Activated T-cell treated with anti-CD3 and anti-CD28 coated beads, Interleukin-2, amount 50 U/mL, for 4 hours (primary cell): Measurements from ENCODE around the gene CASZ1. TPM values are rescaled to one million over a fixed set of nuclear protein-coding genes. Genes with fewer than 3 reads are reported as not detected.

Experiments
- ATAC-seq, 2 donors: fragments of 200-7000 bp; cut with Tn5 transposase; one replicate each; pipeline ENCODE4 v1.10.0; 2021
- DNase-seq: peaks from one replicate; pipeline ENCODE4 v3.0.0-alpha.2; 2020
- H3K27me3 Mint-ChIP-seq: one replicate; pipeline ENCODE4 v1.8.0; 2021; ENCODE audit warnings: low read depth, mixed read lengths
- H3K36me3 Mint-ChIP-seq: one replicate; pipeline ENCODE4 v1.8.0; 2022; ENCODE audit warnings: mixed read lengths; ENCODE audit not compliant: insufficient read depth
- H3K4me1 Mint-ChIP-seq: one replicate; pipeline ENCODE4 v1.8.0; 2021; ENCODE audit warnings: low read depth, mixed read lengths
- H3K4me3 Mint-ChIP-seq: one replicate; pipeline ENCODE4 v1.8.0; 2021; ENCODE audit warnings: mild to moderate bottlenecking, moderate library complexity, mixed read lengths
- H3K9me3 Mint-ChIP-seq: one replicate; pipeline ENCODE4 v1.8.0; 2021; ENCODE audit warnings: mixed read lengths
- total RNA-seq, 3 donors: library from RNA; stranded (reverse); gene quantifications; one replicate each; pipeline ENCODE4 v1.2.1, GENCODE V29; 2021

Gene CASZ1
- total RNA-seq, 3 donors from 2014 or later: 6.9 to 11.2 (median 8.4) TPM

DNA sequence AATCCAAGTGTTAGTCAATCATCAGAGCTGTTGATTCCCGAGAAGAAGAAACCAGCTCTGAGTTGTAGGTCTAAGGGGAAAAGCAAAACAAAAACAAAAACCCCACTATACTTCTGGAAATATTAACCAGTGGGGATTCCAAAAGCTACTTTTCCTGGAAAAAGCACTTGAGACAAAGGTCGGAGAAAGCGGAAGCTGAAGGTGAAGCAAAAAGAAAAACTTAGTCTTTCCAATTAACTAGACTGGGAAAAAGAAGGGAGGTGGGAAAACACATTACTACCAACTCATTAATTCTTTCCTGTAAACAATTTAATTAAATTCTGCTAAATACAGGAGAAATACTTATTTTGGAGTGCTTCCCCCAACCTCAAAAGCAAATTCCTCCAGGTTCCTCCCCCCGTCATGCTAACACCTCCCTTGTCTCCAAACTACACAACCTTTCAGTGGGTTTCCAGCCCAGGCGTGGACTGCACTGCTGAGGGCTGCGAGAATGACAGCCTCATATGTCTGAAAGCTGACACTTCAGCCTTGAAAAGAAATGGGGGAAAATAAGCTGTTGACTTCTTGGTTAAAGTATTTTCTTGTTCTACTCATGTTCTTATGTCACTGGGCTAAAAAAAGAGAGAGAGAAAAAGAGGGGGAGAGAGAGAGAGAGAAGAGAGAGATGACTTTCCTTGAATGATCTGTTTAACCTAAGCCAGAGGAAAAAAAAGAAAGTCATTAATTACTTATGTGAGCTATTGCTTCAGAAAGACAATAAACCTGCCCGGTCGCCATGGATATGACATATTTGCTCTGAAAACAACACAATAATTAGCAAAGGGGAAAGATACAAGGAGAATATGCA, 5.1 kb downstream of the CASZ1 start:
- DNase-seq: no peak
- peaks cover 15% of the 10 kb centered on the region for H3K4me1 Mint-ChIP-seq
- H3K9me3 Mint-ChIP-seq: no peaks in the 10 kb centered on the region
- H3K4me3 Mint-ChIP-seq: no peak overlapping the region
- peaks cover 38% of the 10 kb centered on the region for H3K27me3 Mint-ChIP-seq
- no peak for ATAC-seq
- H3K36me3 Mint-ChIP-seq: no peaks in the 10 kb centered on the region

DNA sequence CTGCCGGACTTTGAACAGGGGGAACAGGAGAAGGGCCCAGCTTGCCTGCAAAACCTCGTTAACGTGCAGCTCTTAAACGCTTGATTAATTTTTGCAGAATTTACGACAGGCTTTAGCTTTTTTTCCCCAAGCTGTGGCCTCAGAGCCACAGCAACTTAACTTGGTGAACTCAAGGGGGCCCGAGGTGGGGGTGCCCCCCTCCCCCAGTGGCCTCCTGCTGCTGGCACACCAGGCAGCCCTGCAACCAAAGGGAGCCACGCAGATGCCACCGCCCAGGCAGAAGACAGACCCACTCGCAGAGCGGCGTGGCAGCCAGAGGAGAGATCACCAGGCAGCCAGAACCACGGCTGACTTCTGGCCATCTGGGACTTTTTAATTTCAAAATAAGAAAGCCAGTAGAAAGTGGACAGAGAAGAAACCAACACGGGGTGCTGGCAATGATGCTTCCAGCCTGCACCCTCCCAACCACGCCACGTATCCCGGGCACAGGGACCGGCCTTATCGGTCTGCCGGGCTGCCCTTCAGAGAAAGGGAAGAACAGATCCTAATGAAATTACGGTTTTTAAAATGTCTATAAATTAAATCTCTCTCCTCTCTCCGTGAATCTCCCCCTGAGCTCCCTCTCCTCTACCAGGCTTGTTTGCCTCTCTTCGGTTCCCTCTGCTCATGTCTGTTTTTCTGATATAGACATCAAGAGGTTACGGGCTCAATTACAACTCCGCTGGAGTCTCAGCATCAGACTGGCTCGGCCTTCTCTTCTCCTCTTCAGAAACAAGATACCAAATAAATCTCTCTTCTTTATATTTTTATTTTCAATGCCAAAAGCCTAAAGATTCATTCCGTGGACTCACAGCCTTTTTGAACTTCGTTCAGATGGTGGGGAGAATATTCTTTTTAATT, 6.4 kb downstream of the CASZ1 start:
- peaks cover 42% of the 10 kb centered on the region for H3K27me3 Mint-ChIP-seq
- no peaks in the 10 kb centered on the region for H3K9me3 Mint-ChIP-seq
- DNase-seq: no peak
- no peaks in the 10 kb centered on the region for H3K36me3 Mint-ChIP-seq
- H3K4me1 Mint-ChIP-seq: peaks cover 12% of the 10 kb centered on the region
- no peak overlapping the region for H3K4me3 Mint-ChIP-seq
- no peak for ATAC-seq

DNA sequence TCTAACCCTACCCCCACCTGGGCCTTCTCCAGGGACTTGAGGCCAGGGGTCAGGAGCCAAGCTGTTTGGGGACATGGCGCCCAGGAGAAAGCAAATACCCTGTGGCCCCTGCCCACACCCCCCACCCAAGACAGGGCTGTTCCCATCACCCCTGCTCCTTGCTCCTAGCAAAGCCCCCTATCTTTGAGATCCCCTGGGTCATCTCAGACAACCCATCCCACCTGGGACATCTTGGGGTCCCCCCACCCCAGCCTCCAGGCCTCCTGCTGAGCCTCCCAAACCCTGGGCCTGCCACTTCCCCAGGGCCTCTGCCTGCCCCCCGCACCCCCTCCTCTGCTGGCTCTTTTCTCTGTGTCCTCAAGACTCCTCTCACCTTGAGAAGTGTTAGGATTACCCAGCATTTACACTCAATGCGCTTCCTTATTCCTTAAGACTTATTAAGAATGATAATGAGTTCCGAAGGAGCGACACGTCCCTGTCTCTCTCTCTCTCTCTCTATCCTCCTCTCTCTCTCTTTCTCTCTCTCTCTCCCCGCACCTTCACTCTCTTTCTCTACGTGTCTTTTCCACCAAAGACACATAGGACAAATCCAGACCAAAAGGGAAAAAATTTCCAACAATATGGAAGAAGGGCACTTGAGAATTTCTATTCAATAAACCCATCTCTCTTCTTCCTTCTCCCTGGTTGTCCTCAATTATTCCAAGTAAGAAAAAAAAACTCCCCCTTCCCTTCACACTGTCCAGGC, 7.2 kb downstream of the CASZ1 start:
- ATAC-seq: no peak
- H3K9me3 Mint-ChIP-seq: no peaks in the 10 kb centered on the region
- no peaks in the 10 kb centered on the region for H3K36me3 Mint-ChIP-seq
- DNase-seq: no peak
- H3K4me3 Mint-ChIP-seq: no peak overlapping the region
- H3K4me1 Mint-ChIP-seq: peaks cover 7% of the 10 kb centered on the region
- peaks cover 41% of the 10 kb centered on the region for H3K27me3 Mint-ChIP-seq

DNA sequence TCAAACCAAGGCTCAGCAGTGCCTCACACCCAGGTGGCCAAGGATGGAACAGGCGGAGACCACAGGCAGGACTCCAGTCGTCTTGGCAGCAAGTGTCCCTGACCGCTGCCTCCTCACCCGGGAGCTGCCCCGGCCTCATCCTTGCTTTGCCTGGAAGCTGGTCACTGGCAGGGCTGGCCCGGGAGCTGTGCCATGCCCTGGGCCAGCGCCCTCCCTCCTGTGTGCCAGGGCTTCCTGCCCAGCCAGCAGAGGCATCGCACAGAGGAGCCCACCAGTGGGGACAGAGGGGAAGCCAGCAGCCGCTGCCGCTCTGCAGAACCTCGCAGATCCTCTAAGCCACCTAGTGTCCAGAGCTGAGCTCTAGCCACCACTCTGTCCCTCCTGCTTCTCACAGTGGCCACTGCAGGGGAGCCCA, 7.8 kb downstream of the CASZ1 start:
- H3K4me3 Mint-ChIP-seq: no peak overlapping the region
- ATAC-seq: no peak
- peaks cover 4% of the 10 kb centered on the region for H3K4me1 Mint-ChIP-seq

DNA sequence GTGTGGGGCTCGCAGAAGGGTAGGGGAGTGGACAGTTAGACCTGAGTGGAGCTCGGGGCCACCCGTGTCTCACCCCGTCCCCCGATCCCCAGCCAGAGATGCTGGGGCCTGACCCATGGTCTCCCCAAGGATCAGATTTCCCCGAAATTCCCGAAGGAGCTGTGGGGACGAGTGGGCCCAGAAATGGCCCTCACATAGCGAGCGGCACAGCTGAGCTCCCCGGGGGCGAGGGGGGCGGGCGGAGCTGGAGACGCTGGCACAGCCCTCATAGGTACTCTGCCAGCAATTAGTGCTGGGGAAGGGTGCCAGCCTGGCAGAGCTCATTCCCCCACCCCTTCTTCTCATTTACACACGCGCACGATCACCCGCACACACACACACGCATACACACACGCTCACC, 9.2 kb downstream of the CASZ1 start:
- ATAC-seq (no peak), DNase-seq (no peak)
- Mint-ChIP-seq H3K9me3 (no peaks in the 10 kb centered on the region), H3K4me1 (no peaks in the 10 kb centered on the region), H3K27me3 (peaks cover 29% of the 10 kb centered on the region), H3K36me3 (no peaks in the 10 kb centered on the region), H3K4me3 (no peak overlapping the region)

More for the DNA sequence above, 7.8 kb downstream of the CASZ1 start:
- Mint-ChIP-seq H3K9me3 (no peaks in the 10 kb centered on the region), H3K36me3 (no peaks in the 10 kb centered on the region), H3K27me3 (peaks cover 38% of the 10 kb centered on the region)
- DNase-seq: no peak

DNA sequence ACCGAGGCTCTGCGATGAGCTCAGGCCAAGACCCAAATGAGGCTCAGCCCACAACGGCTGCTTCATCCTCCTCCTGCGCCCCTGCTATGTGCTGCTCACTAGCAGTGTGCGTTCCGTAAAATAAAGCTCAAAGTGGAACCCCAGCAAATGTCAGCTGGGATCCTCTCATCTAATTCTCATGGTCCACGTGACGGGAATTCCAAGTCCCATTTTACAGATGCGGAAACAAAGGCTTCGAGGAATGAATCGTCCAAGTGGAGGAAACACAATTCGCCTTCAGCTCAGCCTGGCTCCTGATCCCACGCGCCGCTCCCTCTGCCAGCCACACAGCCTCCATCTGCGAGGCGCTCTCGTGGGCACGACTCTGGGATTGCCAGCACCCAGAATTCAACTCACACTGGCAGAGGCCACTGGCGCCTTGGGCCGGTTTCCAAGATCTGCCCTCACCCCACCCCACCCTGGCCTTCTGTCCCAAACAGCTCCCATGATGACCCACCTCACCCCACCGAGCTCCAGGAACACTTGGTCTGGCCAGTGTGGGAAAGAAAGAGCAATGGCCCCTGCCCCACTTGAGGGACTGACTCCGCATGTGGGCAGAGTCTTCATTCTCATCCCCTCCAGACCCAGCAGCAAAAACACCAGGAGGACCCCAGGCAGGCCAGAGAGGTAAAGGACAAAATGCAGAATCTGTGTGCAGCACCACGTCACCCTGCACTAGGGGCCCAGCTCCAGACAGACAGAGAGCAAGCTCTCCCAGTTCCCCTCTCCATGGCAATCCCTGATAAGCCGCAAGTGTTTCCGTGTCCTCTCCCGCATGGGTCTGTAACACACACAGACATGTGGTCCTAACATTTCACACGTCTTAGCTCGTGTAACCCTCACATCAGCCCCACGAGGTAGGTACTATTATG, 10.5 kb downstream of the CASZ1 start:
- ATAC-seq (no peak), DNase-seq (no peak)
- Mint-ChIP-seq H3K9me3 (no peaks in the 10 kb centered on the region), H3K4me3 (no peak overlapping the region), H3K4me1 (no peaks in the 10 kb centered on the region), H3K27me3 (peaks cover 29% of the 10 kb centered on the region), H3K36me3 (no peaks in the 10 kb centered on the region)

DNA sequence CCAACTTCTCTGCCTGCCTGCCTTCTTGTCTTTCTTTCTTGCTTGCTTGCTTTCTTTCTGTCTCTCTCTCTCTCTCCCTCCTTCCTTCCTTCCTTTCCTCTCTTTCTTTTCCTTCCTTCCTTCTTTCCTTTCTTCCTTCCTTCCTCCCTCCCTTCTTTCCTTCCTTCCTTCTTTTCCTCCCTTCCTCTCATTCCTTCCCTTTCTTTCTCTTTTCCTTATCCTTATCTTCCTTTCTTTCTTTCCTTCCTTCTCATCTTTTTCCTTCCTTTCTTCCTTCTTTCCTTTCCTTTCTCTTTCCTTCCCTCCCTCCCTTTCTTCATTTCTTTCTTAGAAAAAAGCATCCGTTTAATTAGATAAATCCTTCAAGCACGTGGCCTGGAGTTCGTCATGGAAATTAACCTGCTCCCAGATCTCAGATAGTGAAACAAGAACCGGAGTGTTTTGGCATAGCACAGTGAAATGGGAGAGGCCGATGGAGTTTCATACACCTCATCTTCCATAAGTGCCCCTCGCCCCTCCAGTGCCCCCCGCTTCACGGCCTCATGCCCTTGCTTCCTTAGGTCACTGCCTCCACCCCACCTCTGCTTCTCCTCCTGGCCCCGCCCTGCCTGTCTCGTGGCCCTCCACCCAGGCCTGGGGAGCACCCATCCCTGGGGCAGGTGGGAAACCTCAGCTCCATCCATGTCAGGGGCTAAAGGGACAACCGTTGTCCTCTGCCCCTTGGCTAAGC, 11.3 kb downstream of the CASZ1 start:
- H3K9me3 Mint-ChIP-seq: no peaks in the 10 kb centered on the region
- no peaks in the 10 kb centered on the region for H3K4me1 Mint-ChIP-seq
- DNase-seq: no peak
- no peak overlapping the region for H3K4me3 Mint-ChIP-seq
- ATAC-seq: no peak
- H3K27me3 Mint-ChIP-seq: peaks cover 29% of the 10 kb centered on the region
- H3K36me3 Mint-ChIP-seq: no peaks in the 10 kb centered on the region

DNA sequence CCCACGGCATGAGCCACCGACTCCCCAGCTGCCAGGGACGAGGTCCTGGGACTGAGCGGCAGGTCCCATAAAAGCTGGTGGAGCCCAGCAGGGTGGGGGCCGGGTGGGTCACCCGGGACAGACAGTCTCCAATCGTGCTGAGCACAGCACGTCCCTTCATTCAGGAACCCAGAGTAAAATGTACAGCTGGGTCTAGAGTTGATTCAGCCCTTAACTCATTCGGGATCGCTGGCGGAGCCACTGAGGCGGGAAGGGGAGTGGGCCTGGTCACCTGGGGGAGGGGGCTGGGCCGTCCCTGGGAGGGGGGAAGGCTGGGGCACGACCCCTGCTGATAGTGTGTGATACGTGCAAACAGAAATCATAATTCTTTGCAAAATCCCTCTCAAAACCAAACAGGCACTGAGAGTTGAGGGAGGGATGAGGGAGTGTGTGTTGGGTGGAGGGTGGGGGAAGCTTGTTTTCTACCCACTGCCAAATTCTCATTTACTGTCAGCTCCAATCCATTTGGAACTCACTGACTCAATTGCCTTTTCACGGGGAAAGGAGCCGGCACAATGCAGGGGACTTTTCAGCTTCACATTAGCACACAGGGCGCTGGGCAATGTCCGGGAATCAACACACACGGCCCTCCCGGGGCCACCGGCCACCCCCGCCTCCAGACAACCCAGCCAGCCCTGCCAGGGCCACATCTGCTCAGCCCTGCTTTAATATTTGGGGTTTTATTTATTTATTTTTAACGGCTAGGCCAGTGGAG, 13.8 kb downstream of the CASZ1 start:
- no peak overlapping the region for H3K4me3 Mint-ChIP-seq
- DNase-seq (no peak), ATAC-seq (no peak)
- no peaks in the 10 kb centered on the region for H3K36me3 Mint-ChIP-seq
- no peaks in the 10 kb centered on the region for H3K4me1 Mint-ChIP-seq
- H3K9me3 Mint-ChIP-seq: no peaks in the 10 kb centered on the region
- peaks cover 22% of the 10 kb centered on the region for H3K27me3 Mint-ChIP-seq

DNA sequence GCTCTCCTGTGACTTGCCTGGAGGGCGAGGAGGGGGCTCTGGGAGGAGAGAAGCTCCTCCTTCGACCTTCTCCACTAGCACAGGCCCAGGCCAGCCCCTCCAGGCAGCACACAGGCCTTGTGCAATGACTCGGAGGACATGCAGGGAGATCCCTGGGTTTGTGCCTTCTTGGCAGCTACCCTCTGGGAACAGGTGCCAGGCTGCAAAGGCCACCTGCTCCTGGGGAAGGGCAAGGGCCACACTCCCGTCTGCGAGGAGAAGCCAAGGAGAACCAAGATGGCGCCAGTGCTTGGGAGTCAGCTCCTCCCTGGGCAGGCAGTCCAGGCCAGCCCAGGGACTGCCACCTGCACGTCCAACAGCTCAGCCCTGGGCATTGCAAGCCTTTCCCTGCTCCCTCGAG, 15.3 kb downstream of the CASZ1 start:
- ATAC-seq (no peak), DNase-seq (no peak)
- H3K4me3 Mint-ChIP-seq: no peak overlapping the region
- no peaks in the 10 kb centered on the region for H3K36me3 Mint-ChIP-seq
- H3K27me3 Mint-ChIP-seq: peaks cover 10% of the 10 kb centered on the region
- no peaks in the 10 kb centered on the region for H3K9me3 Mint-ChIP-seq
- H3K4me1 Mint-ChIP-seq: no peaks in the 10 kb centered on the region

DNA sequence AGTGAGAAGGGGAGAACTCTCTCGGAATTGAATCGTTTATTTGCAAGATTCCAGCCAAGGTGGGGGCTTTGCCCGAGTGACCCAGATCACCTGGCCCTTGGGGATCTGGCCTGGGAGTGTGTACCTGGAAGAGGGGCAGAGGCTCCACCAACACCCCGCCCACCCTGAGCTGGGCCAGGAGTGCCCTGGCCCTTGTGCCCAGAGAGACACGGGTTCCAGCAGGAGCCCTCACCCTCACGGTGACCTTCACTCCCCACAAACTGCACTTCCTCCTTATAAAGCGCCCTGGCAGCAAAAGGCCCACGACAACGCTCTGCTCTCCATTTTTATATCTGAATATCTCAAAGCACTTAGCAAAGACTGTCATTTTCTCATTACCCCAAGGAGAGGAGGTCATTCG, 16.6 kb downstream of the CASZ1 start:
- DNase-seq: no peak
- ATAC-seq: no peak
- Mint-ChIP-seq H3K27me3 (peaks cover 3% of the 10 kb centered on the region), H3K4me3 (no peak overlapping the region), H3K36me3 (no peaks in the 10 kb centered on the region), H3K9me3 (no peaks in the 10 kb centered on the region), H3K4me1 (no peaks in the 10 kb centered on the region)

DNA sequence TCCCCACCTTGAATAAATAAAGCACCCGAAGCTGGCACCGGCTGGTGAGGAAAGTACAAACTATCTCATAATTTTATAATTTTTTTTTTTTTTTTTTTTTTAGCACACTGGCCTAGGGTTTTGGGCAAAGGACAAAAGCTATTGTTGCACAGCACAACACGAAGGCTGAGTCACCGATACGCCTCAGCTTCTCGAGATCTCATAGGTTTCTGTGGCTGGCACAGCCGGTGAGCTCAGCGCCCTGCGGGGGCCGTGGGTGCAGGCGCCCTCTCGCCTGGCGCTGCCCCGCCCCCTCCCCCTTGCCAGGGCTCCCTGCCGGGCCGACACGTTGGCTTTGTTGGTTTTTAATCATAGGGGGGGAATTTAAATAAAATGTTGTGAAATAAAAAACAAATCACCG, 17.2 kb downstream of the CASZ1 start:
- Mint-ChIP-seq H3K36me3 (no peaks in the 10 kb centered on the region), H3K27me3 (no peaks in the 10 kb centered on the region), H3K4me3 (no peak overlapping the region), H3K9me3 (no peaks in the 10 kb centered on the region), H3K4me1 (no peaks in the 10 kb centered on the region)
- DNase-seq (no peak), ATAC-seq (no peak)

DNA sequence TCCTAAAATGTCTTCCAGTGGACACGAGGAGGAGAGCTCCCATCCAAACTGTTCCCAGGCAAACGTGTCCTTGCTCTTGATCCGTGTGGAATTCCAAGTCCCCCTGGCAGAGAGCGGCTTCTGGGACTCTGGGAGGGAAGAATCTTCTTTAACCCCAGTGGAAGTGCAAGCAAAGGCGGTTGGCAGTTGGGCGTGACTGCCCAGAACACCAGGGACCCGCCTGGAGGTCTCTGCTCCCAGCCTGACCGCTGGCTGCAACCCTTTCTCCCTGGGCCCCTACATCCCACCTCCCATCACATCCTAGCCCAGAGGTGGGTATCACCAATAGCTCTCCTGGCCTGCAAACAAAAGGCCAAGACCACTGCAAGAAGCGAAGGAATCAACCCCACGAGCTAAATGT, 17.8 kb downstream of the CASZ1 start:
- no peaks in the 10 kb centered on the region for H3K4me1 Mint-ChIP-seq
- H3K4me3 Mint-ChIP-seq: no peak overlapping the region
- no peaks in the 10 kb centered on the region for H3K36me3 Mint-ChIP-seq
- ATAC-seq (no peak), DNase-seq (no peak)
- no peaks in the 10 kb centered on the region for H3K9me3 Mint-ChIP-seq
- H3K27me3 Mint-ChIP-seq: no peaks in the 10 kb centered on the region
